GM10847 (cell line): ENCODE results near the gene FER.
A peak's percentile ranks its signal among the peaks of the same experiment; 100 is the strongest.

Source experiments
- POLR2A ChIP-seq: IDR thresholded peaks from 2 replicates; pipeline ENCODE4 v1.6.1; 2011; ENCODE audit not compliant: insufficient read length; ENCODE audit errors: extremely low read depth

FER gene

DNA sequence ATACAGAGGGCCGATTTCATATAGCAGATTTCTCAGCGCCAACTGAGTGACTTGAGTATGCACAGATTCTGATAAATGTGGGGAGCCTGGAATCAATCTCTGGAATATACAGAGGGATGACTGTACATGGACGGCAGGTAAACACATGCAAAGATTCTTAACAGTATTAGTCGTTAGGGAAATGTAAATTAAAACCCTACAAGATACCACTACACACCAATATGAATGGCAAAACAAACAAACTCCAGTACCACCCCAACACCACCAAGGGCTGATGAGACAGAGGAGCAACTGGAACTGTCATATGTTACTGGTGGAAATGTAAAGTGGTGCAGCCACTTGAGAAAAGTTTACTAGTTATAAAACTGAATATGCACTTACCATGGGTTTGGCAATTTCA lies 8.3 kb upstream of the FER start:
- no peak for TF ChIP-seq POLR2A

DNA sequence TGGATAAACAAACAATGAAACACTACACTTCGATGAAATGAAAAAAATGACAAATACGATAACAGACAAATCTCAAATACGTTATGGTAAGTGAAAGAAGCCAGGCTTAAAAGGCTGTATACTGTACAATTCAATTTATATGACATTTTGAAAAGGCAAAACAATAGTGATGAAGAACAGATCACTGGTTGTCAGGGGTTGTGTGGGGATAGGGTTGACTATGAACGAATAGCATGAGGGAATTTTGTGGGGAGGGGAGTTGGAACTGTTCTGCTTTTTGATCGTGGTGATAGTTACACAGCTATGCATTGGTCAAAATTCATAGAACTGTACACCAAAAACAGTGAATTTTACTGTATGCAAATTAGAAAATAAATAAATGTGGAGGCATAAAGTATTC lies 7.8 kb upstream of the FER start:
- no peak for TF ChIP-seq POLR2A

DNA sequence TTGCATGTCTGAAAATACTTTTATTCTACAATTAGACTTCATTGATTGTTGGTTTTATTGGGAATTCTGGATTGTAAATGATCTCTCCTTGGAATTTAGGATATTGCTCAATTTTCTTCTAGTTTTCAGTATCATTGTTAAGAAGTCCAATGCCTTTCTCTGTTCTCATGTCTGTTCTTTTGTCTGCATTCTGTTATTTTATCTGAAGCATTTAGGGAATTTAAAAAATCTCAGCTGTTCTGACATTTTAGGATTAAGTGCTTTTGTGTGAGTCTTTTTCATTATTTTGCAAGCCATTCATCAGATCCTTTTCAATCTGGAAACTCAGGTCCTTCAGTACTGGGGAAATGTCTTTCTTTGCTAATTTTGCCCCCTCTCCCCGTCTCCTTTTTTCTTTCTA lies 4.4 kb upstream of the FER start:
- no peak for TF ChIP-seq POLR2A

DNA sequence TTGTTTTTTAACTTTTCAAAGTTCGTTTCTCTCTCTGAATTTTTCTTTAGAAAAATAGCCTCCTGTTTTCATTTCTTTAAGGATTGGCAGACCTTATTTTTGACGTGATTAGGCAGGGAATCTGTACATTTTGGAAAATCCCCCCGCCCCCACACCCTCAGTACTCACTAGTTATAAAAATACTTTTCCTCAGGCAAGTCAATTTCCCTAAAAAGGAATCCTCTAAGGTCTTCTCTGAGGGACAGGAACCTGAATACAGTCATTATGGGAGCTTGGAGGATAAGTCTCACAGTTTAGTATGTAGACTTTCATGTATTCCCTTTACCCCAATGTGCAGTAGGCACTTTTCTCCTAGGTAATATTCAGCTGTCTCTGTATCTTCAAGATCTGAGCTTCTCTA lies 3.9 kb upstream of the FER start:
- no peak for TF ChIP-seq POLR2A

DNA sequence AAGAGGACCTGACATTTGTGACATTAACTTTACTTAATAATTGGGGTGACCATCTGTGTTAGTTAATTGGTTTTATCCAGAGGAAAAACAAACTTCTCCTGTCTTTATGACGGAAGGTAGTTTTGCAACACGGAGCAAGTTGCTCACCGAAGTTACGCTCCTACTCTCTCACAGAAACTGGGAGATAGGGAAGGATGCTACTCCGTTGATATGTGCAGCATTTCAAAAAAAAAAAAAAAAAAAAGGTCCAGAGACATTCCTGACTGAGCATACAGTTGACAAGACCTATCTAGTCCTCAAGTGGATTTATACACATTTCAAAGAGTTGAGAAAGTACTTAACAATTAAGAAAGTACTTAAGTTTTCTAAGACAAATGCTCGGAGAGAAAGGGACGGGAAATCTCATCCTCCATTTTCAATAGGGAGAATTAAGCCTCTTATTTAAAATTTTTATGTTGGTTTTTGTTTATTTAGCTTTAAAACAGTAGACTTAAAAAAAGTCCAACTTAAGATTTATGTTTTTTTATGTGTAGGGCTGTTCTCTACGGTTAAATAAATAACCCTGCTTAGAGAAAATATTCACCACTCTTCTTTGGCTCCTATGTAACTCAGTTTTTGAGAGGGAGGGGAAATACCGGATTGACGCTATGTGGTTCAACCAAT lies 455 bp upstream of the FER start:
- TF ChIP-seq POLR2A: no peak

DNA sequence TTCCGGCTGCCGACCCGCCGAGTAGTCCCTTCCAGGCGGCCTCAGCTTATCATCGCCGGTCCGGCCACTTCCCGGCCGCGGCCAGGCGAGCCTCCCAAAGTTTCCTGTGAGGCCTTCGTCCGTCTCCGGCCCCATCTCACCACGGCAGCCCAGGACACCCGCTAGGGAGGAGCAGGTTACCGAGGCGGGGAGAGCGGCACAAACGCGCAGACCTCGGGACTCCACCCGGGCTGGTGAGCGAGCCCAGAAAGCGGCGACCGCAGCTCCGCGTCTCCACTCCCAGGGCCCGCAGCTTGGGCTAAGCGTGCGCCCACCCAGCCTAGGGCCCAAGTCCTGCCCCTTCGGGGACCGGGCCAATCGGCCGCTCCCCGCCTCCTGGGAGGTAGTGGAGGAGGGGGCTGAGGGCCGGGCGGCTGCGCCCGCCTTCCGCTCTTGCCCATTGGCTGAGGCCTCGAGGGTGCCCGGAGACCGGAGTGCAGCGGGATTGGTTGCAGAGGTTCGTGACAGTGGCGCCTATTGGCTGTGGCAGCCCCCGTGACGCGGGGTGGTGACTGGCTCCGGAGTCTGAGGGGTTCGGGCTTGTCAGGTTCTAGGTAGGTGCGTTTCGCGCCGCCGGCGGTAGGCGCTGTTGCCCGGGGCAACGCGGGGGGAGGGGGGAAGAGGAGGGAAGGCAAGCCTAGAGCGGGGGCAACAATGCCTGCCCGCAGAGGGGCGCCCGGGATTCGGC lies 867 bp downstream of the FER start:
- peak; percentile 98 for TF ChIP-seq POLR2A

DNA sequence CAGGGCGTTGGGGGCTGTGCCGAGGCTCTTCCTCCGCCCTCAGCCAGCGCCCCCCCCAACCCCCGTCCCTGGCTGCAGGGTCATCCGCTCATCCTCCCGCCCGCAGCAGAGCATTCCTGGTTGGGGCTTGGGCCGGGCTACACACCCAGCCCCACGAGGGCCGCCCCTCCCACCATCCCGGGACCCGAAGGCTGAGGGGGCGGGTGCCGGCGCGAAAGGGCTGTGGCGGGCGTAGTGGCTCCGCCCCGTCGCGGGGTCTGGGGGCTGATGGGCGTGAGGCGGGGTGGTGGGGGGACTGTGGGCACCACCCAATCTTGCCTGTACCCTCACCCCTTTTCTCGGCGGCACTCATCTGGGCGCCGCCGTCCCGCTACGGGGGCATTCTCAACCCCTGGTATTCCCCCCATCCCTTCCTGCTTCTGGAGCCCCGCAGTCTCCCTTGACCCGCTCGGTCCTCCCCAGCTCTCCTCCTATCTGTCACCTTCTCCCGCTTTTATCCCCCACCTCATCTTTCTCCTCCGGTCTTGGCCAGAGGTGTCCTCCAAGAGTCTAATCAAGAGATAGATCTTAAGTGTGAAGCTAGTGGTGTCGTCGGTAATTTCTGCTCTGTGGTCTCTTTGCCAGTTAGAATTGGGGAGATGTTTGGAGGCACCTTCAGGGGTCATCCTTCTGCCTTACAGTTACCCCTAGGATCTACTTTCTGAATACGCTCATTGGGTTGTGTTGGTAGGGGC lies 1.6 kb downstream of the FER start:
- TF ChIP-seq POLR2A: no peak

DNA sequence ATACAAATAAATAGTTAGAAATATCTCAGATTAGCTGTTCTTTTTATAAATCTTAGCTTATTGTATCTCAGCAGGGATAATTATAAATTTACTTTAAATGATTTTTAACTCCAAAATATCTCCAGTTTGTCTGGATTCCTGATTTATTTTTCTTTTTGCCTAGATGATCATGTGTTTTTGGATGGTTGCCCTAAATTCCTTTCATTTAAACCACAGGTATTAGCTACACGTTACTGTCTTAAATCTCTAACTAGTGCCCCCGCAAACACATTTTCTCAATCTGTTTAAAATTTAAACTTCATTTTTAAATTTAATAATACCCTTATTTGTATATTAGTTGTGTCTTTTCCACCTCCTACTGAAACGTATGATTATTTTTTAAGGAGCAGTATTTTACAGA lies 5.6 kb downstream of the FER start:
- TF ChIP-seq POLR2A: no peak

DNA sequence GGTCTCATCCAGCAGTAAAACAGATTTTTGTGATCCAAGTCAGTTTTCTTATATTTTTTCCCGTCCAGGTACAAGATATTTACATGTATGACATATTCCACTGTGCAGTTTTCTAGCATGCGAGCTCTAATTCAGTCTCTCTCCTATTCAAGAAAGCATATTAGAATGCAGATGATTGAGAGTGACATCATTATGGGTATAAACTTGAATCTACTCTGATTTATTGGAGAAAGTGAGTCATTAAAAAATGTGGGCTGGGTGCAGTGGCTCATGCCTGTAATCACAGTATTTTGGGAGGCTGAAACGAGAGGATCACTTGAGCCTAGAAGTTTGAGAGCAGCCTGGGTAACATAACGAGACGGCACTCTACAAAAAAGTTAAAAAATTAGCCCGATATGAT lies 6.2 kb downstream of the FER start:
- no peak for TF ChIP-seq POLR2A

DNA sequence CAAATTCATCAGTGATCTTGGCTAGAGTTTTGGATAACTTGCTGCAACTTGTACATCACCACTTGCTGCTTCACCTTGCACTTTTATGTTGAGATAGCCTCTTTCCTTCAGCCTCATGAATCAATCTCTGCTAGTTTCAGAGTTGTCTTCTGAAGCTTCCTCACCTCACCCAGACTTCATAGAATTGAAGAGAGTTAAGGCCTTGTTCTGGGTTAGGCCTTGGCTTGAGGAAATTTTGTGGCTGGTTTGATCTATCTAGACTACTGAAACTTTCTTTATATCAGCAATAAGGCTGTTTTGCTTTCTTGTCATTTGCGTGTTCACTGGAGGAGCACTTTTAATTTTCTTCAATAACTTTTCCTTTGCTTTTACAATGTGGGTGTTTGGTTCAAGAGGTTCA lies 12.8 kb downstream of the FER start:
- TF ChIP-seq POLR2A: no peak

DNA sequence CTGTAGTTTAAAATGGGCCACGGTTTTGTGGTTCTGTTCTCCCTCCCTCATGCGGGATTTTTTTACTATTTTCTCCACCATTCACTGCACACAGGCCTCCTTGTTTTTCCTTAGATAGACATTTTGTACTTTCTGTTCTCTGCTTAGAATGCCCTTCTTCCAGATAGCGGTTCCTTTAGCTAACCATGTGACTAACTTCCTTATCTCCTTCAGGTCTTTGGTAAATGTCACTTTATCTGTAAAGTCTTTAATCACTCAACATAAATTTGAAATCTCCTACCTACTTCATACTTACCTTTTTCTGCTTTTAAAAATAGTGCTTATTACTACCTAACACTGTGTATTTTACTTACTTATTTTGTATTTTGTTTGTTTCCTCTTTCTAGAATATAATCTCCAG lies 15.0 kb downstream of the FER start:
- no peak for TF ChIP-seq POLR2A

DNA sequence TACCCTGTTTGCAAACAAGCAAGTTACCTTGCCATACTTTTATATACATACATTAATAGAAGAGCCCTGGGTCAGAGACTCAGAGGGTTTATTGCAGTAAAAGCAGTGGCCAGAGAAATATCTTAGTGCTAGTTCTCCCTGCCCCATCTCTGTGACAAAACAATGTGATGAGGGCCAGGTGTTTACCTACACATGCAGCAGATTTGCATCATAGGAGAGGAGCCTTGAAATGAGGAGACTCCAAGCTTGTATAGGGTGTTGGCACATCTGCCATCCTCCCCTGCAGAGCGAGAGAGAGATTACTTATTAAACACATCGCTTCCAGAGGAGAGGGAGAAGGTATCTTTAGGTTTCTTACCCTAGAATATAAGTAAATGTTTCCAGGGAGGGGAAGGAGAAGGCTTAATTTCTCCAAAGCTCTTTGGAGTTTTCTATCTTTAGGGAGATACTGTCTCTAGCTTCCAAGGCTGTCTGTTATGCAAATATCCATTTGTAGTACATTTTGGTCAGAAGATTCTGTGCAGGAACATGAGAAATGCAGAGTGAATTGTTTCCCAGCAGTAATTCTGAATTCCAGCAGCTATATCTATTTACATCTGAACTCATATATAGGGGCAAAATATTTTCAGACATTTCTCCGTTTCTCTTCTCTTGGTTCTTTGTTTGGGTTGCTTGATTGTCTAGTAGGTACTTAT lies 15.7 kb downstream of the FER start:
- no peak for TF ChIP-seq POLR2A

DNA sequence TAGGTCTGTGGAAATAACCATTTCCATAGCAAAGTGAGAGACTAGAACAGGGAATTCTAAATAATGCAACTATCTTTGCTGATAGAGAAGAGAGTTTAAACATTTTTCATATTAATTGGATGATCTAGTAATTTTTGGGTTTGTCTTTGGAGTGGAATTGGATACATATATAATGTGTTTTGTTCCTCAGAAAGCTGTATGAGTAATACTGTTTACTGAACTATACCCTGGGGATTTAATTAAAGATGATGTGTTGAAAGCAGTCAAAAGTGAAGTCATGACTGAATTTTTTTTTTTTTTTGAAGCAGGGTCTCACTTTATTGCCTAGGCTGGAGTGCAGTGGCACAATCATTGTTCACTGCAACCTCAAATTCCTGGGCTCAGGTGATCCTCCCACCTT lies 17.9 kb downstream of the FER start:
- no peak for TF ChIP-seq POLR2A

DNA sequence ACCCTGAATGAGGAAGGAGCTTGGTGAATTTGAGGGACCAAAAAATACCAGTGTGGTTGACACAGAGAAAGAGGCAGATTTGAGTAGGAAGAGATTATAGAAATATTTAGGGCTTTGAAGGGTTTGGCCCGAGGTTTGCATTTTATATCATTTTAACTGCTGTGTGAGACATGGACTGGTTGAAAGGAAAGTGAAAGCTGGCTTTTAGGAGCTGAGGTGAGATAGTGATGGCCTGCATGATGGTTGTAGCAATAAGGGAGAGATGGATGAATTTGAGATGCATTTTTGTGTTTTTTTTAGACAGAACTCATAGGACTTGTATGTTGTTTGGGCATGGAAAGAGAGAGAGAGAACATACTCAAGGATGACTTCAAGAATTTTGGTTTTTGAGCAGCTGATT lies 21.7 kb downstream of the FER start:
- TF ChIP-seq POLR2A: no peak

DNA sequence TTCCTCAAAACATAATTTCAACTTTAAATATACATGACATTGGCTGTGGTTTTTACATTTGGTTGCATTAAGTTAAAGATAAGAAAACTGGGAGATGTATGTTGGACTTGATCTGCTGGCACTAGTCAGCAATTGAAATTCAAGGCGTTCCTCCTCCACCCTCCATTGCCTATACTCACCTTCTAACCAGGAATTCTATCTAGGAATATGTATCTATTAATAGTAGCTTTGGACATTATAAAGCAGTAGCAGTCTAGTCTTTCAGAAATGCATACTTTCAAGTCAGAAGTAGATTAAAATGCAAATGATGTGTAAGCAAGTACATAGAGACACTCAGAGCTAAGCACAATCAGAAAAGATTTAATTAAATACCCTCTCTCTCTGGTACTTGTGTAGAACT lies 24.9 kb downstream of the FER start:
- TF ChIP-seq POLR2A: no peak

DNA sequence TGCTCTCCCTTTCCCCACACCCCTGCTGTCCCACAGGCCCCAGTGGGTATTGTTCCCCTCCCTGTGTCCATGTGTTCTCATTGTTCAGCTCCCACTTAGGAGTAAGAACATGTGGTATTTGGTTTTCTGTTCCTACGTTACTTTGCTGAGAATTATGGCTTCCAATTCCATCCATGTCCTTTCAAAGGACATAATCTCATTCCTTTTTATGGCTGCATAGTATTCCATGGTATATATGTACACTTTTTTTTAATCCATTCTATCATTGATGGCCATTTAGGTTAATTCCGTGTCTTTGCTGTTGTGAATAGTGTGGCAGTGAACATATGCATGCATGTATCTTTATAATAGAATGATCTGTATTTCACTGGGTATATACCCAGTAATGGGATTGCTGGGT lies 25.6 kb downstream of the FER start:
- TF ChIP-seq POLR2A: no peak
